SK-N-SH (cell line): Measurements from ENCODE around the gene CSNK1D. TPM values are rescaled to one million over a fixed set of nuclear protein-coding genes. Genes with fewer than 3 reads are reported as not detected.

Source experiments
- CTCF ChIA-PET: fragments of 300-600, 350-600 bp; formaldehyde crosslinking; extraction: SDS; loops from one replicate; lab custom pipeline; 2021; lab: Yijun Ruan, JAX
- POLR2A ChIA-PET: fragments of 350-600 bp; sonication (Branson Sonifier 250); formaldehyde crosslinking; extraction: SDS; loops from one replicate; lab custom pipeline; 2020; ENCODE audit warnings: antibody characterized with exemption, inconsistent platforms; lab: Yijun Ruan, JAX
- DNase-seq: peaks from one replicate; pipeline ENCODE4 v3.0.0; 2012
- H2AFZ ChIP-seq: fragments of 200-600 bp; sonication (generic); 2 replicates; pipeline ENCODE4 v1.8.1; 2016; ENCODE audit warnings: antibody characterized with exemption, mild to moderate bottlenecking, low read depth
- H3F3A ChIP-seq: fragments of 200-600 bp; sonication (generic); replicated peaks from 2 replicates; pipeline ENCODE3; 2016; ENCODE audit warnings: antibody characterized with exemption, mild to moderate bottlenecking; ENCODE audit not compliant: insufficient read depth
- H3K27ac ChIP-seq, 2 experiments: fragments of 200-500 bp in 1 of 2; fragments of 200-600 bp in 1 of 2; sonication (Bioruptor generic) in 1 of 2; sonication (generic), shearing (Covaris generic) in 1 of 2; 2 replicates each; pipeline versions ENCODE4 v1.5.1 to v1.6.1; 2014 to 2016; ENCODE audit warnings: low read depth in 2 of 2, inconsistent platforms in 1 of 2, low read length in 1 of 2, mild to moderate bottlenecking in 1 of 2, mixed read lengths in 1 of 2
- H3K27me3 ChIP-seq: fragments of 200-600 bp; sonication (generic), shearing (Covaris generic); 2 replicates; pipeline ENCODE4 v1.6.1; 2016; ENCODE audit warnings: mixed run types; ENCODE audit not compliant: insufficient read depth
- H3K36me3 ChIP-seq, 2 experiments: fragments of 200-500 bp in 1 of 2; fragments of 200-600 bp in 1 of 2; sonication (Bioruptor generic) in 1 of 2; sonication (generic) in 1 of 2; replicated peaks in 1 of 2; 2 replicates each; pipeline versions ENCODE3 to v1.5.1; 2014 to 2016; ENCODE audit warnings: low read length in 1 of 2, mild to moderate bottlenecking in 1 of 2; ENCODE audit not compliant: insufficient read depth in 2 of 2, control insufficient read depth in 1 of 2
- H3K4me1 ChIP-seq, 2 experiments: fragments of 200-500 bp in 1 of 2; fragments of 200-600 bp in 1 of 2; sonication (Bioruptor generic) in 1 of 2; sonication (generic), shearing (Covaris generic) in 1 of 2; 2 replicates each; pipeline versions ENCODE4 v1.5.1 to v1.6.1; 2014 to 2016; ENCODE audit warnings: low read depth in 1 of 2, low read length in 1 of 2, mixed run types in 1 of 2; ENCODE audit not compliant: insufficient read depth in 2 of 2, control insufficient read depth in 1 of 2
- H3K4me2 ChIP-seq: fragments of 200-600 bp; sonication (generic), shearing (Covaris generic); 2 replicates; pipeline ENCODE4 v1.6.1; 2017; ENCODE audit warnings: mixed run types
- H3K4me3 ChIP-seq, 2 experiments: fragments of 200-500 bp in 1 of 2; fragments of 200-600 bp in 1 of 2; sonication (Bioruptor generic) in 1 of 2; sonication (generic), shearing (Covaris generic) in 1 of 2; 2 replicates each; pipeline versions ENCODE4 v1.5.1 to v1.8.1; 2014 to 2016; ENCODE audit warnings: low read depth in 2 of 2, inconsistent platforms in 1 of 2, low read length in 1 of 2, mild to moderate bottlenecking in 1 of 2, mixed read lengths in 1 of 2, moderate library complexity in 1 of 2
- H3K79me2 ChIP-seq: fragments of 200-600 bp; sonication (generic); 2 replicates; pipeline ENCODE4 v1.8.1; 2017; ENCODE audit warnings: mild to moderate bottlenecking; ENCODE audit not compliant: insufficient read depth
- H3K9ac ChIP-seq: fragments of 200-600 bp; sonication (generic); 2 replicates; pipeline ENCODE4 v1.6.1; 2017; ENCODE audit warnings: mixed run types
- H3K9me2 ChIP-seq: fragments of 200-600 bp; sonication (generic); 2 replicates; pipeline ENCODE4 v1.6.1; 2017; ENCODE audit warnings: mixed run types
- H3K9me3 ChIP-seq: fragments of 200-600 bp; sonication (generic); 2 replicates; pipeline ENCODE4 v1.6.1; 2017; ENCODE audit warnings: mixed run types, mild to moderate bottlenecking, moderate library complexity
- H4K20me1 ChIP-seq: fragments of 200-600 bp; sonication (generic); 2 replicates; pipeline ENCODE4 v1.6.1; 2017; ENCODE audit warnings: mild to moderate bottlenecking, mixed run types; ENCODE audit not compliant: insufficient read depth
- CHD2 ChIP-seq: fragments of 150-350 bp; IDR thresholded peaks from 2 replicates; pipeline ENCODE4 v1.6.1; 2018; ENCODE audit warnings: low read length; ENCODE audit not compliant: partially characterized antibody
- EP300 ChIP-seq, 2 experiments: IDR thresholded peaks; 2 replicates each; pipeline versions ENCODE4 v1.4.0 to v1.6.1; 2012; ENCODE audit warnings: borderline replicate concordance in 1 of 2, low read depth in 1 of 2, low read length in 1 of 2
- FOXJ3 ChIP-seq: sonication (generic); formaldehyde crosslinking; IDR thresholded peaks from 2 replicates; pipeline ENCODE4 v1.5.1; 2020; ENCODE audit warnings: mild to moderate bottlenecking, missing genetic modification reagents
- FOXM1 ChIP-seq: IDR thresholded peaks from 2 replicates; pipeline ENCODE4 v1.4.0; 2012; ENCODE audit warnings: low read depth, mild to moderate bottlenecking
- JUND ChIP-seq: IDR thresholded peaks from 2 replicates; pipeline ENCODE4 v1.4.0; 2012
- MEF2A ChIP-seq: IDR thresholded peaks from 2 replicates; pipeline ENCODE4 v1.4.0; 2012; ENCODE audit warnings: low read depth, borderline replicate concordance
- POLR2AphosphoS5 ChIP-seq: IDR thresholded peaks from 2 replicates; pipeline ENCODE4 v1.6.1; 2012; ENCODE audit warnings: low read depth, low read length
- RAD21 ChIP-seq: IDR thresholded peaks from 2 replicates; pipeline ENCODE4 v1.6.1; 2012; ENCODE audit warnings: mild to moderate bottlenecking, low read length
- RFX5 ChIP-seq: IDR thresholded peaks from 2 replicates; pipeline ENCODE4 v1.6.1; 2012; ENCODE audit warnings: mild to moderate bottlenecking, improper control_type of control experiment, low read length
- SMC3 ChIP-seq: IDR thresholded peaks from 2 replicates; pipeline ENCODE4 v1.6.1; 2012; ENCODE audit warnings: low read depth, low read length, improper control_type of control experiment
- TAF1 ChIP-seq: IDR thresholded peaks from 2 replicates; pipeline ENCODE4 v1.6.1; 2012; ENCODE audit warnings: low read depth, mild to moderate bottlenecking, low read length, moderate library complexity, borderline replicate concordance
- TEAD4 ChIP-seq: IDR thresholded peaks from 2 replicates; pipeline ENCODE4 v1.4.0; 2012; ENCODE audit warnings: mild to moderate bottlenecking, borderline replicate concordance; ENCODE audit not compliant: insufficient read depth
- WGBS: methylation state at CpG from one replicate; pipeline ENCODE4 v1.1.6; 2017; ENCODE audit warnings: low lambda C conversion rate; 5-methylcytosine and 5-hydroxymethylcytosine counted together
- polyA plus RNA-seq, 3 experiments: library from polyadenylated mRNA; depleted of rRNA; stranded (reverse); fragments of >200 nt; gene quantifications; 2 replicates each; pipeline ENCODE4 v1.2.3, GENCODE V29; 2012
- TF ChIP-seq, protein P1 (sequence below): fragments of 200-600 bp; sonication (generic); IDR thresholded peaks from 2 replicates; pipeline ENCODE4 v1.6.1; 2017; ENCODE audit warnings: antibody characterized with exemption, mild to moderate bottlenecking, moderate library complexity
- TF ChIP-seq, protein P2 (sequence below): IDR thresholded peaks from 2 replicates; pipeline ENCODE4 v1.4.0; 2012; ENCODE audit warnings: low read depth
- TF ChIP-seq, protein P3 (sequence below): IDR thresholded peaks from 2 replicates; pipeline ENCODE4 v1.6.1; 2012; ENCODE audit warnings: mild to moderate bottlenecking, low read depth, low read length, moderate library complexity
- TF ChIP-seq, protein P4 (sequence below): IDR thresholded peaks from 2 replicates; pipeline ENCODE4 v1.4.0; 2012; ENCODE audit warnings: low read depth, borderline replicate concordance

Gene CSNK1D
- polyA plus RNA-seq, 1 of the 3 experiments (the other 2 are of a cell fraction) = 216 TPM

DNA sequence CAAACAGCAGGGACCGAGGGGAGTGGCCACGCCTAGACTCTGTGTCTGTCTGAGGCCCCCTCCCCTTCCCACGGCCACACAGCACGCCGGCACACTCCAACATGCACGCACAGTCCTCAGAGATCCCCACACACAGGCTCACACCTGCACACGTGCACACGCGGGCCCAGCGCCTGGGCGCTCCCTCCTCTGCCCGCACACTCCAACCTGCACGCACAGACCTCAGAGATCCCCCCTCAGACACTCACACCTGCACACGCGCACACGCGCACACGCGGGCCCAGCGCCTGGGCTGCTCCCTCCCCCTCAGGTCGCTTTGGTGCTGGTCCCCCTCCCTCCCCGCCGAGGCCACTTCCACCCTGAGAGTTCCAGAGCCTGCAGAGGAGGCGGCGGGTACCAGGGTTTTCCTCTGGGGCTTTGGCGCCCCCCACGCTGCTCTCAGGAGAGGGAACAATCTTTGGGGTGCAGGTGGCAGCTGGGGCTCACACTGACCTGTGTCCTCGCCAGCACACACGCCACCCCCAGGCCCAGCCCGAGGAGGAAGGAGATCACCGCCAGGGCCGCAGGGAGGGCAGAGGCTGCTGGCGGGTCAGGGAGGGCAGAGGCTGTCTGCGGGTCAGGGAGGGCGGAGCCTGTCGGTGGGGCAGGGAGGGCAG, 42.3 kb upstream of the CSNK1D start:
- Histone ChIP-seq H3K4me1 (peaks cover under 1 to 9% of the 10 kb centered on the region in 2 experiments; a peak in 3 of 4 replicates), H3K4me2 (no peak overlapping the region), H3K4me3 (no peak overlapping the region), H3F3A (peaks cover 20% of the 10 kb centered on the region), H3K36me3 (no peaks in the 10 kb centered on the region), H4K20me1 (no peaks in the 10 kb centered on the region), H2AFZ (no peak overlapping the region), H3K9ac (no peak overlapping the region), H3K9me2 (no peaks in the 10 kb centered on the region), H3K79me2 (no peaks in the 10 kb centered on the region), H3K9me3 (no peaks in the 10 kb centered on the region), H3K27me3 (peaks cover 5% of the 10 kb centered on the region; the same call in 1 of the 2 replicates), H3K27ac (no peak overlapping the region)
- TF ChIP-seq FOXJ3 (CRISPR knock-in tag) = no peak
- TF ChIP-seq CHD2 = no peak
- TF ChIP-seq, protein P1, sequence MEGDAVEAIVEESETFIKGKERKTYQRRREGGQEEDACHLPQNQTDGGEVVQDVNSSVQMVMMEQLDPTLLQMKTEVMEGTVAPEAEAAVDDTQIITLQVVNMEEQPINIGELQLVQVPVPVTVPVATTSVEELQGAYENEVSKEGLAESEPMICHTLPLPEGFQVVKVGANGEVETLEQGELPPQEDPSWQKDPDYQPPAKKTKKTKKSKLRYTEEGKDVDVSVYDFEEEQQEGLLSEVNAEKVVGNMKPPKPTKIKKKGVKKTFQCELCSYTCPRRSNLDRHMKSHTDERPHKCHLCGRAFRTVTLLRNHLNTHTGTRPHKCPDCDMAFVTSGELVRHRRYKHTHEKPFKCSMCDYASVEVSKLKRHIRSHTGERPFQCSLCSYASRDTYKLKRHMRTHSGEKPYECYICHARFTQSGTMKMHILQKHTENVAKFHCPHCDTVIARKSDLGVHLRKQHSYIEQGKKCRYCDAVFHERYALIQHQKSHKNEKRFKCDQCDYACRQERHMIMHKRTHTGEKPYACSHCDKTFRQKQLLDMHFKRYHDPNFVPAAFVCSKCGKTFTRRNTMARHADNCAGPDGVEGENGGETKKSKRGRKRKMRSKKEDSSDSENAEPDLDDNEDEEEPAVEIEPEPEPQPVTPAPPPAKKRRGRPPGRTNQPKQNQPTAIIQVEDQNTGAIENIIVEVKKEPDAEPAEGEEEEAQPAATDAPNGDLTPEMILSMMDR = no peak
- TF ChIP-seq, protein P2, sequence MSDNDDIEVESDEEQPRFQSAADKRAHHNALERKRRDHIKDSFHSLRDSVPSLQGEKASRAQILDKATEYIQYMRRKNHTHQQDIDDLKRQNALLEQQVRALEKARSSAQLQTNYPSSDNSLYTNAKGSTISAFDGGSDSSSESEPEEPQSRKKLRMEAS = no peak
- TF ChIP-seq RFX5 = no peak
- TF ChIP-seq, protein P3, sequence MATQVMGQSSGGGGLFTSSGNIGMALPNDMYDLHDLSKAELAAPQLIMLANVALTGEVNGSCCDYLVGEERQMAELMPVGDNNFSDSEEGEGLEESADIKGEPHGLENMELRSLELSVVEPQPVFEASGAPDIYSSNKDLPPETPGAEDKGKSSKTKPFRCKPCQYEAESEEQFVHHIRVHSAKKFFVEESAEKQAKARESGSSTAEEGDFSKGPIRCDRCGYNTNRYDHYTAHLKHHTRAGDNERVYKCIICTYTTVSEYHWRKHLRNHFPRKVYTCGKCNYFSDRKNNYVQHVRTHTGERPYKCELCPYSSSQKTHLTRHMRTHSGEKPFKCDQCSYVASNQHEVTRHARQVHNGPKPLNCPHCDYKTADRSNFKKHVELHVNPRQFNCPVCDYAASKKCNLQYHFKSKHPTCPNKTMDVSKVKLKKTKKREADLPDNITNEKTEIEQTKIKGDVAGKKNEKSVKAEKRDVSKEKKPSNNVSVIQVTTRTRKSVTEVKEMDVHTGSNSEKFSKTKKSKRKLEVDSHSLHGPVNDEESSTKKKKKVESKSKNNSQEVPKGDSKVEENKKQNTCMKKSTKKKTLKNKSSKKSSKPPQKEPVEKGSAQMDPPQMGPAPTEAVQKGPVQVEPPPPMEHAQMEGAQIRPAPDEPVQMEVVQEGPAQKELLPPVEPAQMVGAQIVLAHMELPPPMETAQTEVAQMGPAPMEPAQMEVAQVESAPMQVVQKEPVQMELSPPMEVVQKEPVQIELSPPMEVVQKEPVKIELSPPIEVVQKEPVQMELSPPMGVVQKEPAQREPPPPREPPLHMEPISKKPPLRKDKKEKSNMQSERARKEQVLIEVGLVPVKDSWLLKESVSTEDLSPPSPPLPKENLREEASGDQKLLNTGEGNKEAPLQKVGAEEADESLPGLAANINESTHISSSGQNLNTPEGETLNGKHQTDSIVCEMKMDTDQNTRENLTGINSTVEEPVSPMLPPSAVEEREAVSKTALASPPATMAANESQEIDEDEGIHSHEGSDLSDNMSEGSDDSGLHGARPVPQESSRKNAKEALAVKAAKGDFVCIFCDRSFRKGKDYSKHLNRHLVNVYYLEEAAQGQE = no peak
- TF ChIP-seq SMC3 = no peak
- no peak for TF ChIP-seq JUND
- TF ChIP-seq, protein P4, sequence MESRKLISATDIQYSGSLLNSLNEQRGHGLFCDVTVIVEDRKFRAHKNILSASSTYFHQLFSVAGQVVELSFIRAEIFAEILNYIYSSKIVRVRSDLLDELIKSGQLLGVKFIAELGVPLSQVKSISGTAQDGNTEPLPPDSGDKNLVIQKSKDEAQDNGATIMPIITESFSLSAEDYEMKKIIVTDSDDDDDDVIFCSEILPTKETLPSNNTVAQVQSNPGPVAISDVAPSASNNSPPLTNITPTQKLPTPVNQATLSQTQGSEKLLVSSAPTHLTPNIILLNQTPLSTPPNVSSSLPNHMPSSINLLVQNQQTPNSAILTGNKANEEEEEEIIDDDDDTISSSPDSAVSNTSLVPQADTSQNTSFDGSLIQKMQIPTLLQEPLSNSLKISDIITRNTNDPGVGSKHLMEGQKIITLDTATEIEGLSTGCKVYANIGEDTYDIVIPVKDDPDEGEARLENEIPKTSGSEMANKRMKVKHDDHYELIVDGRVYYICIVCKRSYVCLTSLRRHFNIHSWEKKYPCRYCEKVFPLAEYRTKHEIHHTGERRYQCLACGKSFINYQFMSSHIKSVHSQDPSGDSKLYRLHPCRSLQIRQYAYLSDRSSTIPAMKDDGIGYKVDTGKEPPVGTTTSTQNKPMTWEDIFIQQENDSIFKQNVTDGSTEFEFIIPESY = no peak
- no peak for TF ChIP-seq MEF2A
- no peak for TF ChIP-seq RAD21
- TF ChIP-seq TAF1 = no peak
- no peak for TF ChIP-seq EP300 (IDR thresholded peaks at IDR 0.05; ENCODE audit: borderline replicate concordance in 1 of 2, low read depth in 1 of 2, low read length in 1 of 2)
- no peak for TF ChIP-seq POLR2AphosphoS5
- no peak for TF ChIP-seq TEAD4
- no peak for TF ChIP-seq FOXM1
- WGBS = 67% methylated on average over 36 of the region's 36 CpGs
- POLR2A ChIA-PET = no interaction called here
- CTCF ChIA-PET = interaction anchor here (3.0 kb wide), 1 partner anchor 16 kb away, joined by 24 read pairs; no protein-coding TSS in a partner anchor
- DNase-seq = no peak
